Measurements from ENCODE around the gene SIM1. TPM values are rescaled to one million over a fixed set of nuclear protein-coding genes. Genes with fewer than 3 reads are reported as not detected.

Gene SIM1, protein sequence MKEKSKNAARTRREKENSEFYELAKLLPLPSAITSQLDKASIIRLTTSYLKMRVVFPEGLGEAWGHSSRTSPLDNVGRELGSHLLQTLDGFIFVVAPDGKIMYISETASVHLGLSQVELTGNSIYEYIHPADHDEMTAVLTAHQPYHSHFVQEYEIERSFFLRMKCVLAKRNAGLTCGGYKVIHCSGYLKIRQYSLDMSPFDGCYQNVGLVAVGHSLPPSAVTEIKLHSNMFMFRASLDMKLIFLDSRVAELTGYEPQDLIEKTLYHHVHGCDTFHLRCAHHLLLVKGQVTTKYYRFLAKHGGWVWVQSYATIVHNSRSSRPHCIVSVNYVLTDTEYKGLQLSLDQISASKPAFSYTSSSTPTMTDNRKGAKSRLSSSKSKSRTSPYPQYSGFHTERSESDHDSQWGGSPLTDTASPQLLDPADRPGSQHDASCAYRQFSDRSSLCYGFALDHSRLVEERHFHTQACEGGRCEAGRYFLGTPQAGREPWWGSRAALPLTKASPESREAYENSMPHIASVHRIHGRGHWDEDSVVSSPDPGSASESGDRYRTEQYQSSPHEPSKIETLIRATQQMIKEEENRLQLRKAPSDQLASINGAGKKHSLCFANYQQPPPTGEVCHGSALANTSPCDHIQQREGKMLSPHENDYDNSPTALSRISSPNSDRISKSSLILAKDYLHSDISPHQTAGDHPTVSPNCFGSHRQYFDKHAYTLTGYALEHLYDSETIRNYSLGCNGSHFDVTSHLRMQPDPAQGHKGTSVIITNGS
- total RNA-seq: not detected

- DNase-seq: no peak
- H3K27me3 Mint-ChIP-seq (ENCODE audit: low read depth): peaks cover 88% of the 10 kb centered on the region
- ATAC-seq: peak; percentile 54
- H3K36me3 Mint-ChIP-seq (ENCODE audit: insufficient read depth): peaks cover 3% of the 10 kb centered on the region
- H3K9me3 Mint-ChIP-seq: peaks cover 17% of the 10 kb centered on the region
- H3K4me1 Mint-ChIP-seq (ENCODE audit: low read depth): peaks cover 28% of the 10 kb centered on the region
- H3K4me3 Mint-ChIP-seq: no peak within 1 kb of the TSS
These were observed at the start of gene SIM1 for GRCh38 chr6:100464903-100465700. Gene SIM1, minus strand, starts transcription at chr6:100464921. Its CDS starts 1,453 bp downstream, at chr6:100463468.

DNA sequence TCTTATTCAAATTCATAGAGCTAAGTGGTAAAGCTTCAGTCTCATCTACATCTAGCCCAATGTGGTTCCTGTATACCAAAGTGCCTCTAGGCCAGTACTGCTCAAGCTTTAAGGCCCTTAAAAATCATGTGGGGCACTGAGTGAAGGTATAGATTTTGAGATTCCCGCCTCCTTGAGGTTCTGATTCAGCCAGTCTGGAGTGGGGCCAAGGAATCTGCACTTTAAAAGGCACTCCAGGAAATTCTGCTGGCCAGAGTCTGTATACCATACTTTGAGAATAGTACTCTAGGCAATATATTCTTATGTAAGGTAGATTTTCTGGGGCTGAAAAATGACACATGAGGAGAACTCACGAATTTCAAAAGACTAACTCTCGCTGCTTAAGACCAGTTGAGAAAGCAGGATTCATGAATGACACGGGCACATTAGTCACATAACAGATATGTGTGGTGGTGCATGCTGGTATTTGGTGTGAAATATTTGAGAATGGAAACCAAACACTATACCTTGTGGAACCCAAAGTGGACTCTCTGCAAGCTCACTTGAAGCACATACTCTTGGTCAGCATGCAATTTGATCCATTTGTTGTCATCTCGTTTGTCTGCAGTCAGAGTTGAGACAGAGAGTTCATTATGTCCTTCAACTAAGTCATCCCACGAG is 47.6 kb upstream of the SIM1 start:
- Mint-ChIP-seq H3K36me3 (ENCODE audit: insufficient read depth) (peaks cover 57% of the 10 kb centered on the region), H3K27me3 (ENCODE audit: low read depth) (no peaks in the 10 kb centered on the region), H3K4me1 (ENCODE audit: low read depth) (no peaks in the 10 kb centered on the region), H3K4me3 (no peak overlapping the region), H3K9me3 (no peaks in the 10 kb centered on the region)
- ATAC-seq: no peak
- no peak for DNase-seq

DNA sequence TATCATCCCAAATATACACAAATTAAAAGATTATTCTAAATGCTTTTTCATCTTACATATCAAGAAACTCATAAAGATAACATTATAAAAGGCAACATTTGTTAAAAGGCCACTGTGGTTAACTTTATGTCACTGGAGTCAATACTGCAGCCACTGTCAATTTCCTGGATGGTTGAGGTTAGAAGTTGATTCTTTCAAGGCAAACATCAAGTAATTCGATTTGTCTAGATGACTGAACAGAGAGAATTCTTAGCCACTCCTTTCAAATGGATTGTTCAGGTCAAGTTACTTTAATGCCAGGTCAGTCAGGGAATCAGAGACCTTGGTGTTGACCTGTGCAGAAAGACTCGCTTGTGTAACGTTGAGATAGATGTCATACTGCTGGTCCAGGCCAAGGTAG is 44.4 kb upstream of the SIM1 start:
- Mint-ChIP-seq H3K4me3 (no peak overlapping the region), H3K9me3 (no peaks in the 10 kb centered on the region), H3K36me3 (ENCODE audit: insufficient read depth) (peaks cover 43% of the 10 kb centered on the region), H3K4me1 (ENCODE audit: low read depth) (no peaks in the 10 kb centered on the region), H3K27me3 (ENCODE audit: low read depth) (no peaks in the 10 kb centered on the region)
- ATAC-seq: no peak
- DNase-seq: no peak

GRCh38 chr6:100506651-100507050 is 41.9 kb upstream of the SIM1 start:
- Mint-ChIP-seq H3K4me1 (ENCODE audit: low read depth) (no peaks in the 10 kb centered on the region), H3K4me3 (no peak overlapping the region), H3K36me3 (ENCODE audit: insufficient read depth) (peaks cover 27% of the 10 kb centered on the region), H3K9me3 (no peaks in the 10 kb centered on the region), H3K27me3 (ENCODE audit: low read depth) (no peaks in the 10 kb centered on the region)
- DNase-seq: no peak
- ATAC-seq: no peak

DNA sequence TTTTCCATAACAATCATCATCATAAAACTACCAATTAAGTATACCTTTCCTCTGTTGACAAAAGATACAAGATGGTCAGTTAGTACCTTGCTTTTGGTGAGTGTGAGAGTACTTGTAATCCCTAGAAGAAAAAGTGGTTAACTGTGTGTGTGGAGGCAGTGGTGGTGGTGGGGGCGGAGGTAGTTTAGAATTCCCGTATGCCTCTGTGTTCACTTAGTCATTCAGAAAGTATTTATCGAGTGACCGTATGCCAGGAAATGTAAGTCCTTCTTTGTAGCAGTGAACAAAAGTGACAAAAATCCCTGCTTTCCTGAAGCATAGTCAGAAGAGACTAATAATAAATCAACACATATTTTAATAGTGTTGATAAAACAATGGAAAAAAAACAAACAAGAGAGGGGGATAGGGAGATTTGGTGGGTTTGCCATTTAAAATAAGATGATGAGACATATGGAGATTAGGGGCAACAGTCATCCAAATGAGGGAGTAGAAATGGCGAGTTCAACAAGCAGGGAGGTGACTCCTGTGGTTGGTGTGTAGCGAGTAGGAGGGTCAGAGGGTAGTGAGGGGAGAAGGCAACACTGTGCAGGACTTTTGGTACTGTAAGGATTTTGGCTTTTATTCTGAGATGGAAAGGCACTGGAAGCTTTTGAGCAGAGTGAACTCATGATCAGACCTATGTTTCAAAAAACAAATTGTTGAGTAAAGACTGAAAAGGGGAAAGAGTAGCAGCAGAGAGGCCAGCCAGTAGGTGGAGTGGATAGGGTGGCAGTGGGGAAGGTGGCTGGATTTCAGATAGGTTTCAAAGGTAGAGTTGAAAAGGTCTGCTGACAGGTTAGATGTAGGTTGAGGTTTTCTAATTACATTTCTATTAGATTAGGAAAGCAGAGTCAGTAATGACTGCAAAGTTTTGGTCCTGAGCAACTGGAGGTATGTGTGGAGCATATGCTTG is 40.3 kb upstream of the SIM1 start:
- Mint-ChIP-seq H3K36me3 (ENCODE audit: insufficient read depth) (peaks cover 14% of the 10 kb centered on the region), H3K4me3 (no peak overlapping the region), H3K9me3 (no peaks in the 10 kb centered on the region), H3K27me3 (ENCODE audit: low read depth) (peaks cover 7% of the 10 kb centered on the region), H3K4me1 (ENCODE audit: low read depth) (no peaks in the 10 kb centered on the region)
- no peak for DNase-seq
- ATAC-seq: no peak

- H3K4me1 Mint-ChIP-seq (ENCODE audit: low read depth): no peaks in the 10 kb centered on the region
- ATAC-seq (no peak), DNase-seq (no peak)
- no peak overlapping the region for H3K4me3 Mint-ChIP-seq
- H3K9me3 Mint-ChIP-seq: peaks cover 9% of the 10 kb centered on the region
- peaks cover 3% of the 10 kb centered on the region for H3K36me3 Mint-ChIP-seq (ENCODE audit: insufficient read depth)
- H3K27me3 Mint-ChIP-seq (ENCODE audit: low read depth): peaks cover 15% of the 10 kb centered on the region
These were observed 38.5 kb upstream of the SIM1 start for GRCh38 chr6:100503043-100503705.

GRCh38 chr6:100493206-100493888 is 28.6 kb upstream of the SIM1 start:
- Mint-ChIP-seq H3K4me3 (no peak overlapping the region), H3K9me3 (peaks cover 5% of the 10 kb centered on the region), H3K27me3 (ENCODE audit: low read depth) (peaks cover 46% of the 10 kb centered on the region), H3K4me1 (ENCODE audit: low read depth) (no peaks in the 10 kb centered on the region), H3K36me3 (ENCODE audit: insufficient read depth) (no peaks in the 10 kb centered on the region)
- ATAC-seq (no peak), DNase-seq (no peak)

DNA sequence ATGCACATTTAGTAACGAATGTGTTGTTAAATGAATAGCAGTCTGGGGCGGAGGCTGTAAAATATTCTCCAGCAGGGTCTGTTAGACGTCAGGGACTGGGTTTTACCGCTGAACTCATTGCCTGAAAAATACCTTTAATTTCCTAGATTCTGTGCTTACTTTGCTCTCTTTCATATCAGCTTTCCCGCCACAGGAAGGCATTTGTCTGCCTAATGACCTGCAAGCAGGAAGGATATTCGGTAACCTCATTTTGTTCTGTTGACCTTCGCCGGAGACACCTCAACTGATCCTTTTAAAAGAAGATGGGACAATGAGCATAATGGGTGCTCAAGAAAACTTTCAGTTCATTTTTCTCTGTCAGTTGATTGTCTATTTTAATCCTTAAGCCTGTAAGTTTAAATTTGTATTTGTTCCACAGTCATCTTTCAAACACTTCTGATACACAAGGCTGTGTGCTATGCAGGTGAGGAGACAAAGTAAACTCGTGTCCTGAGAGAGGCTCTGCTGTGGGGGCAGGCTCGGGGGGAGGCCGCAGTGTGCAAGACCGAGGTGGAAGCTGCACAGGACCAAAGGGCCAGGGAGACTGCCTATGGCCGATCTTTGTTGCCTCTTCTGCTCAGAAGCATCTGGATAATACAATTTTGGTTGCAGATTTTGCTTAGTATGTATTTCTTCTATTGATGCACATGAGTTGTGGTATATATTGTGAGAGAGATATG is 27.4 kb upstream of the SIM1 start:
- H3K36me3 Mint-ChIP-seq (ENCODE audit: insufficient read depth): no peaks in the 10 kb centered on the region
- H3K9me3 Mint-ChIP-seq: peaks cover 5% of the 10 kb centered on the region
- H3K4me1 Mint-ChIP-seq (ENCODE audit: low read depth): no peaks in the 10 kb centered on the region
- H3K4me3 Mint-ChIP-seq: no peak overlapping the region
- ATAC-seq (no peak), DNase-seq (no peak)
- H3K27me3 Mint-ChIP-seq (ENCODE audit: low read depth): peaks cover 54% of the 10 kb centered on the region

- no peaks in the 10 kb centered on the region for H3K9me3 Mint-ChIP-seq
- H3K4me3 Mint-ChIP-seq: no peak overlapping the region
- no peaks in the 10 kb centered on the region for H3K4me1 Mint-ChIP-seq (ENCODE audit: low read depth)
- H3K27me3 Mint-ChIP-seq (ENCODE audit: low read depth): peaks cover 51% of the 10 kb centered on the region
- DNase-seq: no peak
- no peak for ATAC-seq
- no peaks in the 10 kb centered on the region for H3K36me3 Mint-ChIP-seq (ENCODE audit: insufficient read depth)
These were observed 25.3 kb upstream of the SIM1 start for GRCh38 chr6:100490065-100490464.

DNA sequence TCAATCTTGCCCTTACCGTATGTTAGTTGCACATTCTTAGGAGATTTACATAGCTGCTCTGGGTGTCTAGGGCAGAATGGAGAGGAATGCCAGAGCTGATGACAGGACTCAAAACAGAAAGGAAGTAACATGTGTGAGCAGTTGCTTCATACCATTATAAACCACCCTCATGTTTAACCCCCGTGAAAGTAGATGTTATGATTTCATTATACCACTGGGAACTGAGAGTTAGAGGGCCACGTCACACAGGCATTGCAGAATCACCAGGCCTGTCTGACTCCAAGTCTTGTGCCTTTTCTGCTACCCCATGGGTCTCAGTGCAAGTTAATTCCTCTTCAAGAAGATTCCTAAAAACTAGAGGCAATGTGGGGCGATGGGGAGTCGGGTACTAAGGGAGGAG is 23.5 kb upstream of the SIM1 start:
- no peaks in the 10 kb centered on the region for H3K36me3 Mint-ChIP-seq (ENCODE audit: insufficient read depth)

DNA sequence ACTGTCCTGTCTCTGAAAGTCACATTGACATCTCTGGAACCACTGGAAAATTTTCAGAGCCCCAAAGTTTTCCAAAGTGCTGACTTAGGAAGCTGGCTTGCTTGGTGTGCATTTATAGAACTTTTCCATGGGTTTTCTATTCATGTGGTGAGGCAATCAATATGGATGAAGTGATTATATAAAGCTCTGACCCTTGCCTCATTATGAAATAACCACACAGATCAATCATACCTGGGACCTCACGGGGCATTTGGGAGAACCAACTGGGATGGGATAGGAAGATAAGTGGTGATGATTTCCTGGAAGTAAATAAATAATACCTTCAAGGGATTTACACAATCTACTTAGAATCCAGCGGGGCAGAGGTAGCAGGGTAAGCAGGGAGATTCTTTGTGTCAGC is 22.9 kb upstream of the SIM1 start:
- Mint-ChIP-seq H3K9me3 (no peaks in the 10 kb centered on the region), H3K4me3 (no peak overlapping the region), H3K36me3 (ENCODE audit: insufficient read depth) (no peaks in the 10 kb centered on the region), H3K27me3 (ENCODE audit: low read depth) (peaks cover 45% of the 10 kb centered on the region), H3K4me1 (ENCODE audit: low read depth) (no peaks in the 10 kb centered on the region)
- ATAC-seq (no peak), DNase-seq (no peak)

More for the DNA sequence above, 23.5 kb upstream of the SIM1 start:
- Mint-ChIP-seq H3K4me3 (no peak overlapping the region), H3K4me1 (ENCODE audit: low read depth) (no peaks in the 10 kb centered on the region), H3K27me3 (ENCODE audit: low read depth) (peaks cover 46% of the 10 kb centered on the region), H3K9me3 (no peaks in the 10 kb centered on the region)
- ATAC-seq (no peak), DNase-seq (no peak)

DNA sequence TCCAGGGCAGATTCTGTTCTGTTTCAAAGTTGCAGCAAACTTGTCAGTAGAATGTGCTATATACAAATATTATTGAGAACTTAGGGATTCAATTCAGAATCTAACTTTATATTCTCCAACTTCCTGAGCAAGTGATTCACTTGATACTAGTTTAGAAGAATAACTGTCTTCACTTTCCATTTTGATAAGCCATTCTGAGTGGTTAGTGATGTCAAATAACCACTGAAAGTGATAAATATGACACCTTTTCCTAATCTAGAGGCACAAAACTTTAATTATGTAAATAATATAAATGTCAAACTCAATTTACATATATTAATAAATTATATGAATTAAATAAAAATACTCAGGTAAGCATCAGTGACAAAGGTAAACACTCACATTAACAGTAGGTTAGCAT is 20.5 kb upstream of the SIM1 start:
- Mint-ChIP-seq H3K27me3 (ENCODE audit: low read depth) (peaks cover 29% of the 10 kb centered on the region), H3K36me3 (ENCODE audit: insufficient read depth) (no peaks in the 10 kb centered on the region), H3K4me1 (ENCODE audit: low read depth) (no peaks in the 10 kb centered on the region), H3K4me3 (no peak overlapping the region), H3K9me3 (no peaks in the 10 kb centered on the region)
- DNase-seq: no peak
- ATAC-seq: no peak
